NCI-H2196 (cell line): ENCODE results near the gene CHPF.

Source experiments
- DNase-seq: peaks from one replicate; lab custom pipeline; 2025; ENCODE audit not compliant: unreplicated experiment; lab: John Stamatoyannopoulos, UW

Gene CHPF

DNA sequence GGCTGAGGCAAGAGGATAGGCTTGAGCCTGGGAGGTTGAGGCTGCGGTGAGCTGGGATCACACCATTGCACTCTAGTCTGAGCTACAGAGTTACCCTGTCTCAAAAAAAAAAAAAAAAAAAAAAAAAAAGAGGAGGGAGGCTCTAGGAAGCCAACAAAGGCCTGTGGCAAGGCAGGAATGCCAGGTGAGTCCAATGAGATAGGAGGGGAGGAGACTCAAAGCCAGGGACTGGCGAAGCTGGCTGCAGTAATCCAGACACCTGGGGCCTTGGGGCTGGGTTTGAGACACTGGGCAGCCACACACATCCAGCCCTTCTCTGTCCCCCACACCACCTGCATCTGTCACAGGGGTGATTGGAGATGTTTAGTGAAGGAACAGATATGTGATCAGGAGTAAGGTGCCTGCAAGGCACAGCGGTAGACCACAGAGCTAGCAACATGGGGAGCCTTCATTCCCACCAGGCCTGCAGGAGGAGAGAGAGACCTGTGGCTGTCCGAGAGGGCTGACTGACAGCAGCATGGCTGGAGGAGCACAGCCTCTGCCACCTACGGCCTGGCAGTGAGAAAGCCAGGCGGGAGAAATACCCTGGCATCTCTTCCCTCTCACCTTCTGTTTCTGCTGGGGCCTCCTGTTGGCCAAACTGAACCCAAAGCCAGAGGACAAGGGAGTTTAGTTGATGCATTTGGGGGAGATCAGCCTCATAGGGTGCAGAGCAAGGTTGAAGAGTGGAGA is 9.5 kb downstream of the CHPF start:
- peak; percentile 53 for DNase-seq

DNA sequence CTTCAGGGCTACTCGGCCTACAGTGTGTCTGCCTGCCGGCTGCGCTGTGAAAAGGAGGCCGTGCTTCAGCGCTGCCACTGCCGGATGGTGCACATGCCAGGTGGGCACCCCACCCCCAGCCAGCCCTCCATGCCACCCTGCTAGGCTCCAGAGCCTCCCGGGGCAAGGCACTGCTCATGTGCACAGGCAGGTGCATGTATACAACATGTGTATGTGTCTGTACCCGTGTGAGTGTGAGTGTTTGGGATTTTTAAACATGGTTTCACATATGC is 11.3 kb downstream of the CHPF start:
- DNase-seq, result no peak

DNA sequence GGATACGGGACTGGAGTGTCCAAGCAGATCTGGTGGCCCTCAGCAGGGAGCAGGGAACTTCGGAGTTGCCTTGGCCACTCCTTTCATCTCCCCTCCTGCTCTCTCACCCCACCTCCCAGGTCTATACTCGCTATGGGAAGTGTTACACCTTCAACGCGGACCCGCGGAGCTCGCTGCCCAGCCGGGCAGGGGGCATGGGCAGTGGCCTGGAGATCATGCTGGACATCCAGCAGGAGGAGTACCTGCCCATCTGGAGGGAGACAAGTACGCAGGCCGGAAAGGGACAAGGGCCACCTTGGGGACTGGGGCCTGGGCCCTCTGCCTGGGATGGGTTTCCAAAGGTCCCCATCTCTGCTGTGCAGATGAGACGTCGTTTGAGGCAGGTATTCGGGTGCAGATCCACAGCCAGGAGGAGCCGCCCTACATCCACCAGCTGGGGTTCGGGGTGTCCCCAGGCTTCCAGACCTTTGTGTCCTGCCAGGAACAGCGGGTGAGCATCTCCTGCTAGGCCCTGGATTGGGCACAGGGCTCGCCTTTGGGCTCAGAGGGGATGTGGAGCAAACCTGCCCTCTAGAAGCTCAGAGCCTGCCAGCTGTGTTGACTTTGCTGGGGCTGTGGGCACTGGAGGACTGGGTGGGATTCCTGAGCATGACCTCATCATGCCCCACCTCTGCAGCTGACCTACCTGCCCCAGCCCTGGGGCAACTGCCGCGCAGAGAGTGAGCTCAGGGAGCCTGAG is 11.8 kb downstream of the CHPF start:
- no peak for DNase-seq

DNA sequence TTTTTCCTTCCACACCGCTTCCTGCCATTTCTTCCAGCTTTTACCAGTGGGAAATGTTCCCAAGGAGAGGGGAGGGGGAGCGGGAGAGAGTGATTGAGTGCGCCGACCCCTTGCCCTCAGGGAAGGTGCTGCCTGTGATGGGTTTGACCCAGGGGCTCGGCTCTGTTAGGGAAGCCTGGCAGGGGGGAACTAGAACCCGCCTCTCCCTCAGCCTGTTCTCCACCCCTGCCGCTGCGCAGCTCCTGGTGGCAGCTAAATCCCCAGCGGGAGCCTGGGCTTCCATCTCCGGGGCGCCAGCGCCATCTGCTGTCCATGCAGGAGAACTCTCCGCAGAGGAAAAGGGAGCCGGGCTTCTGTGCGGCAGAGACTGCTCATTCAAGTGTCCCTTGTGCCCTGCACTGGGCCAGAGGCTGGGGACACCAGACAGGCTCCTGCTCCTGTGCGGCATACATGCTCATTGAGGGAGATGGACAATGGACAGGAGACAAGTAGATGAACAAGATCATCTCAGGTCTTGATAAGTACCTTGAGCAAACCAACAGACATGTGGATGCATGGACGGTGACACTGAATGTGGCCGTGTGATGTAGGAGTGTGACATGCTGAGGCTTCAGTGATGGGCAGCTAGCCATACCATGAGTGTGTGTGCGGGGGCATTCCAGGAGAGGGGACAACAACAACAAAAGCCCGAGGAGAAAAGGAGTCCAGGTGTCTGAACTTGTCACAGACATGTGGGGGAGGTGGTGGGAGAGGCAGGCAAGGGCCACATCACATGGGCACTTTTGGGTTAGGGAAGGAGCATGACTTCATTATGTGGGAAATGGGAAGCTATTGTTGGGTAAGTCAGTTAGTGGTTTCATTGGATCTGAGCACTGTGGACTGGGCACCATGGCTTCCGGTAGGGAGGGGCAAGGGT is 13.3 kb downstream of the CHPF start:
- DNase-seq, result peak; percentile 91

DNA sequence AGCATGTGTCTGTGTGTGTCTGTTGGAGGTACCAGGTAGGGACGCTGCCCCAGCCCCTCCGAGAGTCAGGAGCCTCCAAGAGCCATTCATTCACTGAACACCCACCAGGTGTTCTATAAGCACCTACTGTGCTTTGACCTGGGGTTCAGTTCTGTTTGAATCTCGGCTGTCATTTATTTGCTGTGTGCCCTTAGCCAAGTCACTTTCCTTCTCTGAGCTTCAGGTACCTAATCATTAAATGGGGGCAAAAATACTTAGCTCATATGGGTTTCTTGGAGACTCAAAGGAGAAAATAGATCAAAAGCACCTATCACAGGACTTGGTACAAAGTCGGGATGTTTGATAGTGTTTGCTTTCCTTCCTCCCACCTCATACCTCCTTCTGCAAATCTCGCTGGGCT is 16.1 kb downstream of the CHPF start:
- DNase-seq, result no peak

DNA sequence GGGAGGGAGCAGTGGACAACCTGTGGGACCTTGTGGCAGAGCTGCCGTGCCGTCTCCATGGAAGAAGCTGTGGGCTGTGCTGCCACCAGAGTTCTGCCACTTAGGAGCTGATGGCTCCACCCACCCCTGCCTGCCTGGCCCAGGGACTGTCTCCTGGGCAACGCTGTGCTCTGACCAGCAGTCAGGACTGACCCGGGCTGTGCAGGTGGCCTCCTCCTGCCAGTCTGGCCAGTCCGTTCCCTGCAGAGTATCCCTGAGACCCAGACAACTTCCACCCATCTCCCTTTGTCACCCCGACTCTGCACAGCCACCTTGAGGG is 16.6 kb downstream of the CHPF start:
- DNase-seq, result peak; percentile 58

DNA sequence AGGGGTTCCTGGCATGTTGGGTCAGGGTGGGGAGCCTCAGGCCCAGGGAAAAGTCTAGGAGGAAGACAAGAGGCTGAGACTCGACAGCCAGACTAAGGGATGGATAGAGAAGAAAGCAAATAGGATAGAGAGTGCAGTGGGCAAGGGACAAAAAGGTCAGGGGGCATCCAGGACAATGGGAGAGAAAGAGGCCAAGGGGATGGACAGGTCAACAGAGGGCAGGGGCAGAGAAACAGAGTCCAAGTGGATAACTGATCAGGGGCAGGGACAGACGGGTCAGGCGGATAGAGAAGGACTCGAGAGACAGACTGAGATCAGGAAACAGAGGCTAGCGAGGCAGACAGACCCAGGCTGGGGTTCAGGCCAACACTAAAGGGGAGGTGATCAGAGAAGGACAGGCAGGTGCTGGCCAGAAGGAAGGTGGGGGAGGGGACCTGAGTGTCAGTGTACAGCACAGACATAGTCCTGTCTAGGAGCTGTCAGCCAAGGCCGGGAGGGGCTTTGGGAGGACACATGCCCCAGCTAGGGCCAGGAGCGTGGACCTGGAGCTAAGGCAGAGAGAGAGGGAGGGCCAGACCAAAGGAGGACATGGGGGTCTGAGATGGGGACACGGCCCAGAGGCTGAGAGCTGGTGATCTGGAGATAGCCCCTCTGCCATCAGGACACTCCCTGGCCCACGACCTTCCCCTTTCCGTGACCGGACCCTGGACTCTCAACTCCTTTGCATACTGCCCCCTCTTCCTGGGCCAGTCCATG is 17.1 kb downstream of the CHPF start:
- peak; percentile 25 for DNase-seq

DNA sequence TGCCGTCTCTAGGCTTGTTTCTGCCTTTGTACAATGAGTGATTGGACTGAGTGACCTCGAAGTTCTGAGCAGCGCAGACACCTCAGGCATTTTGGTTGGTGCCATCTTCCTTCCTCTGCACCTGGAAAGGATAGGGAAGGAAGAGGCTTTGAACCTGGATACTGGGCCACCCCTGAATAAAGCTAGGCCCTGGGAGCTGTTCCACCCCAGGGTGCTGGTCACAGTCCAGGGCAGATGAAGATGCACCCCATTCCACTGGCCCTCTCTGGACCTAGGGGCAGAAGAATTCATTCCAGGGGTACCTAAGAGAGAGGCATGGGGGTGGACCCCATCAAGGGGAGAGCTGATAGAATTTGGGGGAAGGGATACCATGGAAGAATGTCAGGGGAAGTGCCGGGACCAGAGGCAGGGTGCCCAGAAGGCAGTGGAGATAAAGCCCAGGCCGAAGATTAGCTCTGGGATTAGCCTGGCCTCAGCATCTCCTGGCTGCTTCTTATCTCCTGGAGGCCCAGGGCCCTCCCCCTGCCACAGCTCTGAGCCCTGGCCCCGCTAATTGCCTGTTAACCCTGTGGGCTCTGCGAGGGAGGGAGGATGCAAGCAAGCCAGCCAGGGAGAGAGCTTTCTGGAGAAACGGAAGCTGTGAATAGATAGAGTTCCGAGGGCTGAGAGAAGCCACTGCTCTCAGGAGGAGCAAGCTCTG is 17.9 kb downstream of the CHPF start:
- no peak for DNase-seq

DNA sequence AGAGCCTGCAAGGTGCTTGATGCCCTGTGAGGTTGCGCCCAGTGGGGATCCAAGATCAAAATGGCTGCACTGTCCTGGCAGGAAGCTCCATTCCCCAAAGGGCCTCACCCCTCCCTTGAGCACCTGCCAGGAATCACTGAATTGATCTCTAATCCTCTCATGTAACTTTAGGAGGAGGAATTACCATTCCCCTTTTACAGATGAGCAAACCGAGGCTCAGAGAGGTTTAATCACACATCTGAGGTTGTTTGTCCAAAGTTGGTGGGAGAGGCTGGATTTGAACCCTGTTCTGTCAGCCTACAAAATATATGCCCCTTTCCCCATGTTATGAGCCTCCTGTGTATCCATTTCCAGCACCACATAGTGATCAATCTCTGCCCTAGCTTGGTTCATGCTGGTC is 18.8 kb downstream of the CHPF start:
- DNase-seq, result no peak

DNA sequence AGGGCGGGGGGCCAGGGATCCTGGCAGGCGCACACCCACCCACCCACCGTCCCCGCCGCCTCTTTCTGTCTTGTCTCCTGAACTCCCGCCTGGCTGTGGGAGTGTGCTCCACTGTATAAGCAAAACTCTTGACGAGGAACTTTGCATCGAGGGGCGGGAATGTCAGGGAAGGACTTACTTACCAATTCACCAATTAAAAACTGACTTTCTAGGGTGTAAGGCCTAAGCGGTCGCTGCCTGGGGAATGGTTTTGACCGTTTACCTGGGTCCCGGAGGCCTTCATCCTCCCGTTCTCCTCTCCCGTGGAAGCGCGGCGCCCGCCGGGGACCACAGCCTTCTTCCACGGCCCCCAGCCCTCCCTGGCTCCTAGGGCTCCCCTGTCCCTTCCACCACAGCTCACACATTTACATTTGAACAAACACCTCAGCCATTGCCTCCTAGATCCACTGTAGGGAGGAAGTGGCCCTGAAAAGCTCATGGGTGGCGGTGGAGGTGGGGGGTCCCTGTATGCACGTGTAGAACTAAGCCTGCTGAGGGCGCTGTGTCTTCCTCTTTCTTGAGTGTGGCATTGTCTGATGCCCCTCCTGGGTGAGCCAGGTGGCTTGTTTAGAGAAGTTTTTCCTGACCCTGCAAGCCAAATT is 20.5 kb downstream of the CHPF start:
- no peak for DNase-seq

DNA sequence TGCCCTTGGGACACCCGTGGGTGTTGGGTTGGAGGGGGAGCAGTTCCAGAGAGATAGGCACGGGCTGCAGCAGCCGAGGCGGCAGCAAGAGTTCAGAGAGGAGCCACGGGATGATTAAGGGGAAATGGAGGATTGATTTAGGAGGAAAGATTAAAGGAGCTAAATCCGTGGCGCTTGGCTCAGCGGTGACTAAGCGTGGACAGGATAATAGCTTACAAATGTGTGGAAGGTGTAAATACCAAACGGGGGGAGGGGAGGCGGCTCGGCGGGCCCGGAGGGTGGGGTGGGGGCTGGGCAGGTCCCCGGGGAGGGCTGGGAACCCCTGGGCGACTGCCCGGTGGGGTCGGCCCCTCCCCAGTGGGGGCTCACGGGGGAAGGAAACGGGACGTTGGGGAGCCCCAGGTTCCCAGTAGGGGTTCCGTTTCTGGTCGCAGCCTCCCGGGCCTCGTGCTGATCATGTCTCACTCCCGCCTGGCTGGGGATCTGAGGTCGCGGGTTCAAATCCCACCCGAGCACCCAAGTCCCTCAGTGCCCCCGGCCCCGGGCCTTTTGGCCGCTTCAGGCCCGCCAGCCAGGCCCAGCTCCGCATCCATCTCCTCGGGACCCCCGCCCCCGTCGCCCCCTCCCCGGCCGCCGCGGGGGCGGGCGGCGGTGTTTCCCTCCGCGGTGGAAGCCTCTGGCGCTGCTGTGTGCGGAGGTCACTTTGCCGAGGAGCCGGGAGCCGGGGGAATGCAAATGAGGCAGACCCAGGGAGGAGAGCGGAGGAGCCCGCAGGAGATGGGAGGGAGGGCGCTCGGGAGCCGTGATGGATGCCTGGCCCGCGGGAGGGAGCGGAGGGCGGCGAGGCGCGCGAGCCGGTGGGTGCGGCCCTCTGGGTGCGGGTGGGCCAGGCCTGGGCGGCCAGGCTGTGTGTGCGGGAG is 21.2 kb downstream of the CHPF start:
- no peak for DNase-seq

DNA sequence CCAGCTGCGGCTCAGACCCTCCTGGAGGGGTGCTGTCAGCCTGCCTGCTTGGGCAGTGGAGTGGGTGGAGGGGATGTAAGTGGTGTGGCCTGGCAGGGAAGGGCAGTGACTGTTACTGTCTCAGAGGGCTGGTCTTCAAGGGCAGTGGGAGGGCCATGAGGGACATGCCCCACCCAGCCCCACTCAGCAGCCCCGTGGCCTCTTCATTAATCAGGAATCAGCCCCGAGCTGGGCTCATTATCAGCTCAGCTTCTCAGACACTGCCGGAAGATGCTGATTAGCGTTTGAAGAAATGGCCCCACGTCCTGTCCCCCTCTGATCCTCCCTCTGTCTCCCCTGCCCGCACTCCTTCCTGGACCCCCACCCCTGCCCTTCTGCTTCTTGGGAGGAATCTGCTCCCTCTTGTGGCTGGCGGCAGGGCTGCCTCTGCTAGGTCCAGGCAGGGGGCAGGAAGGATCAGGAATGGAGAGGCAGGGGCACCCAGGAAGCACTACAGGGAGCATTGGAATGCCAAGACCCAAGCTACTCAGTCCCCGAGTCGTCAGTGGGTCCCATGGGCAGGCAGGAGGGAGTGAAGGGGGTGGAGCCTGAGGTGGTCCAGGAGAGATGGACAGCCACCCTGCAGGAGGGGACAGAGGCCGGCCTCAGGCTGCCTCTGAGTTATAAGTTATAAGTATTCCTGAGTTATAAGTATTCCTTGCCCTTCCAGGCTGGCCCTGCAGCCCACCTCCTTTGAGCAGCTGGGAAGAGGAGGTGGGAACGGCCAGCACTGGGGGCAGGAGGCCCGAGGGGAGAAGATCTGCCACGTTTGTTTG is 22.3 kb downstream of the CHPF start:
- DNase-seq, result peak; percentile 13

DNA sequence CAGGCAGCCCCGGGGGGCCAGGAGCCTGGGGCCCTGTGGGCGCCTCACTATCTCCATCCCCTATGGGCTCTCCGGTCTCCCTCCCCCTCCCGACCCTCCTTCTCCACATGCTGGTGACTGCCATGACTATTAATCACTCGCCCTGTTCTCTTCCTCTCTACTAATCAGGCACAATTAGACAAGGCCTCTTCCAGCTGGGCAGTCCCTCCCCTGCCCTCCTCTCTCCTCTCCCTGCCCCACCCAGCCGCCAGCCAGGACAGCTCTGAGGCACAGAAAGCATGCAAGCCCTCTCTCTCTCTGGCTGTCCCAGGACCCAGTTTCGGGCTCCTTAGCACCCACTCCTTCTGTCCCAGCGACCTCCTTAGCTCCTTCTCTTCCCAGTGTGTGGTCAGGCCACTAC is 23.5 kb downstream of the CHPF start:
- no peak for DNase-seq

DNA sequence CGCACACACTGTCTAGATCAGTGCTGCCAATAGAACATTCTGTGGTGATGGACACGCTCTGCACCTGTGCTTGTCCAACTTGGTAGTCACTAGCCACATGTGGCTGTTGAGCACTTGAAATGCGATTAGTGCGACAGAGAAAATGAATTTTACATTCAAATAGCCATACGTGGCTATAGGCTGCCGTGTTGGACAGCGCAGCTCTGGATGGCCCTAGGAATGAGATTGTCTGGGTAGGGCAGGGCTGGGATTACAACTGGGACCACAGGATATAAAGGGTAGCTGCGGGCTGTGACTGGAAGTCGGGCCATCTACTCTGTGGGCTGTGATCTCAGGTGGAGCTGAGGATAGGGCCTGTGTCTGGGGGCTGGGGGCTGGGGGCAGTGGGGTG is 24.1 kb downstream of the CHPF start:
- no peak for DNase-seq

DNA sequence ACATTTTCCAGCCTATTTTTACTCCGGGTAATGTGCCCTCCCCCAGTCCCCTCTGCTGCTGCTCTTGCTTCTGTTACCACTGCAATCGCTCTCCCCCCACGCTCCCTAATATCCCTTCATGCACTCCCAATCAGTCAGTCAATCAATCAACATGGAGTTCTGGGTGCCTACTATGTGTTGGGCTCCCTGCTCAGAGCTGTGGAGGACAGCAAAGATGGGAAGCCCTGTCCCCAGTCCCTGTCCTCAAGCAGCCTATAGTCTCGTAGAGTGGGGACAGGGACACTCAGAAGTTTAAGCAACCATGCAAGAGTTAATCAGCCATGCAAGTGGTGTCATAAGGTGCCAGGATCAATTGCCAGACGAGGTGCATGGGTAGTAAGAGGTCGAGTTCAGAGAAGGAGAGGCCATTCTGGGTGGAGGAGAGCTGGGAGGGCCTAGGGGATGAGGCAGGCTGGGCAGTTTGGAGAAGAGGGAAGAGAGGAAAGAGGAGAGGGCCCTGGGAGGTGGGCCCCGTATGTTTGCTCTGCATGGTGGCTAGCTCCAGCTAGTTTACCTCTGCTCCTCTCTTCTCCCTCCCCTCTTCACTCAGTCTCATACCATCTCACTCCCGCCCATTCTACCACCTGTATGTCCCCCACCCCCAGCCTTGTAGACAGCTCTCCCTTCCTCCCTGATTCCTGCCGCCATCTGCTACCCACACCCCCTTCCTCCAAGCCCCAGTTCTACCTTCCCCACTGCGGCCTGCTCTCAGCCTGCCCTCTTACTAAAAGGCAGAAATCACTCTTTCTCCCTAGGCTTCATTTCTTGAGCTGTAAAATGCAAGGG is 25.4 kb downstream of the CHPF start:
- DNase-seq, result no peak

DNA sequence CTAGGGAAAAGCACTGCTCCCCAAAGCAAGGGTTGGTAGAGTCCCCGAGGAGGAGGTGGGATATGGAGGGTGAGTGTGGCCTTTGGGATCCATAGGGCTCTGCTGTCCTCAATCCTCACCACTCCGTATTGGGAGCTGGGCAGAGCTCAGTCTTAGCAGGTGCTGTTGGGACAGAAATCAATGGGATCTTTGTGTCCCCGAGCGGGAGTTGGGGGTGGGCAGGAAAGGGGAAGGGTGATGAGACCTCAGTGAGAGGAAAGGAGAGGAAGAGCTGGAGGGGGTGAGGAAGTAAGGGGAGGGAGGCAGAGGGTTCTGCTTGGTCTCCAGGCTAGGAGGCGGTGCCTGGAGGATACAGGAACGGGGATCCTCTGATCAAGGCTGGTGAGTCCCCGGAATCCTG is 26.7 kb downstream of the CHPF start:
- no peak for DNase-seq

DNA sequence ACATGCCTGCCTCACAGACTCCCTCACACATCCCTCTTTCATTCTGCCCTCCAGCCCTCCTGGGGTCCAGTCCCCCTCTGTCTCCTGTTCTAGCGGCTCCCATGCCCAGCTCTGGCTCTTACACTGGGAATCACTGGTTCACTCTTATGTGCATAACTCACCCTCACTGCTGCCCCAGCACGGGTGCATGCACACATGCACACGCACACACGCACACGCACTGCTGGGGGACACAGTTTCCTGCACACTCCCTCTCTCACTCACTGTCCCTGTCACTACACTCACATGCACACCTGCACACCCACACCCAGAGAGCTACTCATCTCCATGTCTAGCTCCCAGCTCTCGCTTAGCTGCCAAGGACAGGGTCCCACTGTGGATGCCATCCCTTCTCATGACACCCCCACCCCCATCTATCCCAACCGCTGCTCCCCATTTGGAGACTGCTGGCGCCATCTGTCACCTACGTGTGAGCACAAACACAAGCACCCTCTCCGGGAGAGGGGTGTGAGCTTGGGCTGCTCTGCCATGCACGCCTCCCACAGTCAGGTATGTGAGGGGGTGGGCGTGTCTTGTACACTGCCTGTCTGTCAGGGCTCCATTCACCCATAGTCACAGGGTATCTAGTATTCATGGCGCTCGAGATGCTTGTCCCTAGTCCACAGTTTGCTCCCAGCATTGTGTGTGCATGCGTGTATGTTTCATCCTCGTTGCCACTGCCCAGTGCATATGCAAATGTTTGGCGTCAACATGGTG is 27.6 kb downstream of the CHPF start:
- DNase-seq, result no peak
